Chondrocyte (in vitro differentiated cells): ENCODE results near the gene PARP15. TPM values are rescaled to one million over a fixed set of nuclear protein-coding genes. Genes with fewer than 3 reads are reported as not detected.
A peak's percentile ranks its signal among the peaks of the same experiment; 100 is the strongest.
"Not testable (repeated sequence)": the region's sequence is repeated elsewhere in the genome, so short reads cannot be mapped to it uniquely, and the experiment has no call there.

ENCODE experiments used
- DNase-seq: peaks from one replicate; pipeline ENCODE4 v3.0.0; 2021; ENCODE audit warnings: mixed read lengths, low spot score
- H3K27ac Mint-ChIP-seq: one replicate; pipeline ENCODE4 v1.8.0; 2021; ENCODE audit warnings: mild to moderate bottlenecking, moderate library complexity, mixed read lengths; ENCODE audit not compliant: unreplicated experiment
- H3K27me3 Mint-ChIP-seq: 2 replicates; pipeline ENCODE4 v1.8.0; 2021; ENCODE audit warnings: low read depth, mixed read lengths
- H3K36me3 Mint-ChIP-seq: 2 replicates; pipeline ENCODE4 v1.8.0; 2021; ENCODE audit warnings: low read depth, mixed read lengths
- H3K4me1 Mint-ChIP-seq: 2 replicates; pipeline ENCODE4 v1.8.0; 2021; ENCODE audit warnings: low read depth, mild to moderate bottlenecking, mixed read lengths
- H3K4me3 Mint-ChIP-seq: one replicate; pipeline ENCODE4 v1.8.0; 2021; ENCODE audit warnings: mild to moderate bottlenecking, moderate library complexity, mixed read lengths; ENCODE audit not compliant: unreplicated experiment
- H3K9me3 Mint-ChIP-seq: 2 replicates; pipeline ENCODE4 v1.8.0; 2021; ENCODE audit warnings: low read depth, mixed read lengths
- total RNA-seq: library from RNA; stranded (reverse); gene quantifications from 3 replicates; pipeline ENCODE4 v1.2.1, GENCODE V29; 2021
- TF ChIP-seq, protein P1 (sequence below): fragments of 200-600 bp; sonication (generic); IDR thresholded peaks from 2 replicates; pipeline ENCODE4 v1.5.0; 2021; ENCODE audit warnings: antibody characterized with exemption, mild to moderate bottlenecking, moderate library complexity

The PARP15 gene
- total RNA-seq, 1 donor from 2014 or later = not detected

DNA sequence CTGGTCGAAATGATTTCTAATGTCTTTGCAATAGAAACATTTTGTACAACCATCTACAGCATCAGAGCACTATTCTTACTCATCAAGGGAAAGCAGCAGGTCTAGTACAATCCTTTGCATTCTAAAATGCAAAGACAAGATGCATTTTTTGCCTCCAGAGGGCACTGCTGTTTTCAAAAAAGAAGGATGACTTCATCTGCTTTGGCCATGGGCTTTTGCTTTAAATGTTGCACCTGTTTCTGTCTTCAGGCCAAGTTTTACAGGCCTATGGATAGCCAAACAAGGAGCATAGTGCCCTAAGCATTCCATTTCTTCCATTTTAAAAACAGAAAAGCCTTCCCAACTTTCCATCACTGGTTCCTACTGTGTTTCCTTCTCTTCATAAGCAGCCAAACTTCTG, 16.8 kb upstream of the PARP15 start:
- Mint-ChIP-seq H3K27ac (no peak overlapping the region), H3K4me1 (peaks cover 25% of the 10 kb centered on the region), H3K9me3 (no peaks in the 10 kb centered on the region), H3K36me3 (peaks cover 8% of the 10 kb centered on the region), H3K27me3 (no peaks in the 10 kb centered on the region), H3K4me3 (no peak overlapping the region)
- TF ChIP-seq, protein P1, sequence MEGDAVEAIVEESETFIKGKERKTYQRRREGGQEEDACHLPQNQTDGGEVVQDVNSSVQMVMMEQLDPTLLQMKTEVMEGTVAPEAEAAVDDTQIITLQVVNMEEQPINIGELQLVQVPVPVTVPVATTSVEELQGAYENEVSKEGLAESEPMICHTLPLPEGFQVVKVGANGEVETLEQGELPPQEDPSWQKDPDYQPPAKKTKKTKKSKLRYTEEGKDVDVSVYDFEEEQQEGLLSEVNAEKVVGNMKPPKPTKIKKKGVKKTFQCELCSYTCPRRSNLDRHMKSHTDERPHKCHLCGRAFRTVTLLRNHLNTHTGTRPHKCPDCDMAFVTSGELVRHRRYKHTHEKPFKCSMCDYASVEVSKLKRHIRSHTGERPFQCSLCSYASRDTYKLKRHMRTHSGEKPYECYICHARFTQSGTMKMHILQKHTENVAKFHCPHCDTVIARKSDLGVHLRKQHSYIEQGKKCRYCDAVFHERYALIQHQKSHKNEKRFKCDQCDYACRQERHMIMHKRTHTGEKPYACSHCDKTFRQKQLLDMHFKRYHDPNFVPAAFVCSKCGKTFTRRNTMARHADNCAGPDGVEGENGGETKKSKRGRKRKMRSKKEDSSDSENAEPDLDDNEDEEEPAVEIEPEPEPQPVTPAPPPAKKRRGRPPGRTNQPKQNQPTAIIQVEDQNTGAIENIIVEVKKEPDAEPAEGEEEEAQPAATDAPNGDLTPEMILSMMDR = peak; percentile 85
- no peak for DNase-seq

DNA sequence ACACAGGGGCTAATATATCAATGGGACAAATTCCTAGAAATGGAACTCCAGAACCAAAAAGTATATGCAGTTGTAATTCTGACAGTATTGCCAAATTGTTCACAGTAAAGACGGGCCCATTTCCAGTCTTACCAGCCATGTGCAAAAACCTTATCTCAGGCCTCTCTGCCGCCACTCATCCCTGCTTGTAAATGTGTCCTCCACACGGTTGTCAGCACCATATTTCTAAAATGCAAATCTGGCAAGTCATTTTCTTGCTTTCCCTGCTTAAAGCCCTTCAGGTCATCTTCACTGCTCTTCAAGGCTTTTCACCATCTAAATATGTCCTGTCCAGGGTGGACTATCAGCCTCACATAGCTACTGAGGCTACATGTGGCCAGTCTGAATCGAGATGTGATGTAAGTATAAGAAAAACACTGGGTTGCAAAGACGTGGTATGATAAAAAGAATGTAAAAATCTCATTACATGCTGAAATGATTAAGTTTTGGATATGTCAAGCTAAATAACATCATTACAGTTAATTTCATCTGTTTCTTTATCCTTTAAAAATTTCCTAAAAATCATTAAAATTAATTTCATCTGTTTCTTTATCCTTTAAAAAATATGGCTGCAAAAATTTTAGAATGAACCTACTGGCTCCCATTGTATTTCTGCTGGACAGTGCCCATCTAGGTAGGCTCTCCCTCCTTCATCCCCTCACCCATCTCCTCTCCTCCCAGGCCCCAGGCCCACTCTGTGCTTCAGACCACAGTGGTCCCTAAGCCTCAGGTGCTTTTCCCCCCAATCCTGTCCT, 14.3 kb upstream of the PARP15 start:
- H3K9me3 Mint-ChIP-seq = no peaks in the 10 kb centered on the region
- peaks cover 25% of the 10 kb centered on the region for H3K4me1 Mint-ChIP-seq
- DNase-seq = no peak
- H3K27me3 Mint-ChIP-seq = no peaks in the 10 kb centered on the region
- H3K36me3 Mint-ChIP-seq = peaks cover 12% of the 10 kb centered on the region
- H3K27ac Mint-ChIP-seq = peak overlapping the region; percentile 77
- H3K4me3 Mint-ChIP-seq = peak overlapping the region; percentile 88
- TF ChIP-seq, protein P1 = no peak

DNA sequence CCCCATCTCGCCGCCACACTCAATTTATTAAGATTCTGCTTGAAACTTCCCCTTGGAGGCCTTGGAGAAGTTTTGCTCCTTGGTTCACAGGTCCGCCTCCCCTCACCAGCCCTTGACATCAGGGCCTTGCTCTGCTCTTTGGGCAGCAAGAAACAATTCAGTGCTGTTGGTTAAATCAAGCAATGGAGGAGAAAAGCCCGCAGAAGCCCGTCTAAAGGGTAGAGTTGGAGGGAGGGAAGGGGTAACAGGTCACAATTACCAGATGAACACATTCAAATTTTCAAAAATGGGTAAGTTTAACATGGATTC, 13.8 kb upstream of the PARP15 start:
- no peak for DNase-seq
- no peaks in the 10 kb centered on the region for H3K27me3 Mint-ChIP-seq
- peak overlapping the region; percentile 77 for H3K27ac Mint-ChIP-seq
- no peaks in the 10 kb centered on the region for H3K9me3 Mint-ChIP-seq
- TF ChIP-seq, protein P1 = no peak
- peak overlapping the region; percentile 88 for H3K4me3 Mint-ChIP-seq
- peaks cover 25% of the 10 kb centered on the region for H3K4me1 Mint-ChIP-seq
- peaks cover 14% of the 10 kb centered on the region for H3K36me3 Mint-ChIP-seq

DNA sequence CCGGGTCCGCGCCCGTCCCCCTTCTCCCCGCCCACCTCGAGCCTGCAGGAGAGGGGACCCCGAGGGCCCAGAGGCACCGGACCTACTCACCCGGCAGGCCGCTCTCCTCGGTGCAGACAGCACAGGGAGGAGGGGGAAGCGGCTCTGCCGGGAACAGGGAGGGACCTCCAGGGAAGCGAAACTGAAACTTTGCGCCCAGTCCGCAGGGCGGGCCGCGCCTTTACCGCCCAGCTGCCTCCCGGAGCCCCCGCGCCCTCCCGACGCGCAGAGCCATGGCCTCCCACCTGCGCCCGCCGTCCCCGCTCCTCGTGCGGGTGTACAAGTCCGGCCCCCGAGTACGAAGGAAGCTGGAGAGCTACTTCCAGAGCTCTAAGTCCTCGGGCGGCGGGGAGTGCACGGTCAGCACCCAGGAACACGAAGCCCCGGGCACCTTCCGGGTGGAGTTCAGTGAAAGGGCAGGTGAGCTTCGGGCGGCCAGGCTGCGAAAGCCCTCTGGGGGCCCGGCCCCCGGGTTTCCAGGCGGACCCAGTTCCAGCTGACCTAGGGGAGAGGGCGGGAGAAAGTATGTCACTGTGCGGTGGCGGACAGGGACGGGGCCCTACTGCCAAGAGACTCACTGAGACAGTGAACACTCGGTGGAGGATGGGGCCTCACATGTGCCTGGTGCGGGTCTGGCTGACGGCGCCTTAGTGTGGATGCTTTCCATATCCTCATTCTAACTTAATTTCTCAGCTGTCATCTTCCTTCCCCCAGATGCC, 13.1 kb upstream of the PARP15 start, which contains the start of the genes DTX3L and PARP9:
Gene DTX3L, plus strand, starts transcription at position 184 of the 758 bp plus-strand sequence. Its CDS starts 89 bp downstream, at position 273.
Gene PARP9, minus strand, starts transcription at position 146 of the 758 bp plus-strand sequence. CDS start 4,680 bp downstream, outside the sequence.
- TF ChIP-seq, protein P1 = no peak
- Mint-ChIP-seq H3K4me1 (peaks cover 25% of the 10 kb centered on the region), H3K9me3 (no peaks in the 10 kb centered on the region), H3K4me3 (peak within 1 kb of the TSS; percentile 88), H3K27me3 (no peaks in the 10 kb centered on the region), H3K27ac (peak within 1 kb of the TSS; percentile 77), H3K36me3 (peaks cover 17% of the 10 kb centered on the region)
- peak; percentile 92 for DNase-seq

DNA sequence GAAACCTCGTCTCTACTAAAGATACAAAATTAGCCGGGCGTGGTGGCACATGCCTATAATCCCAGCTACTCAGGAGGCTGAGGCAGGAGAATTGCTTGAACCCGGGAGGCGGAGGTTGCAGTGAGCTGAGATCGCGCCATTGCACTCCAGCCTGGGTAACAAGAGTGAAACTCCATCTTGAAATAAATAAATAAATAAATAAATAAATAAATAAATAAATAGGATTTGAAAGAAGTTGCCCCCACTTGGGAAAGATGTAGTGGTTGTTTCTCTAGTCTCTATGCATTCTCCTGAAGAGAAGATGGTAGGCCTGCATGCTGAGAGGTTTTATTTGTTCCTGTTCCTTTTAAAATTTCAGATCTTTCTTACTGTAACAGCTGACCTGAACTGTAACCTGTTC, 9.3 kb upstream of the PARP15 start:
- Mint-ChIP-seq H3K4me1 (peaks cover 20% of the 10 kb centered on the region), H3K36me3 (peaks cover 24% of the 10 kb centered on the region)
- DNase-seq, H3K27ac Mint-ChIP-seq, H3K27me3 Mint-ChIP-seq, H3K9me3 Mint-ChIP-seq, H3K4me3 Mint-ChIP-seq: not testable (repeated sequence)
